Breast epithelium (tissue), 4 donors: ENCODE results near the gene BRAF. TPM values are rescaled to one million over a fixed set of nuclear protein-coding genes. Genes with fewer than 3 reads are reported as not detected.
"Not testable (repeated sequence)": the region's sequence is repeated elsewhere in the genome, so short reads cannot be mapped to it uniquely, and the experiment has no call there.

Source experiments
- DNase-seq, 2 donors: peaks; one replicate each; pipeline ENCODE4 v3.0.0-alpha.2; 2019; ENCODE audit warnings: low spot score in 2 of 2
- H3K27ac ChIP-seq, 2 donors: fragments of 200-600 bp; sonication (generic) in 1 of 2; one replicate each; pipeline ENCODE4 v1.5.1; 2016 to 2019; ENCODE audit warnings: mild to moderate bottlenecking in 1 of 2
- H3K27me3 ChIP-seq, 2 donors: fragments of 200-600 bp; sonication (generic) in 1 of 2; one replicate each; pipeline versions ENCODE4 v1.5.1 to v1.6.0; 2017 to 2019; ENCODE audit warnings: control low read depth in 1 of 2, mild to moderate bottlenecking in 1 of 2
- H3K36me3 ChIP-seq: fragments of 200-600 bp; one replicate; pipeline ENCODE4 v1.5.1; 2019
- H3K4me1 ChIP-seq, 2 donors: fragments of 200-600 bp; sonication (generic); one replicate each; pipeline ENCODE4 v1.5.1; 2016 to 2019; ENCODE audit warnings: control low read depth in 1 of 2
- H3K4me3 ChIP-seq, 3 donors: fragments of 200-600 bp; sonication (generic); 1 replicate in 2 of 3; 2 replicates in 1 of 3; pipeline ENCODE4 v1.5.1; 2016 to 2019; ENCODE audit warnings: mild to moderate bottlenecking in 3 of 3, moderate library complexity in 2 of 3
- H3K9me3 ChIP-seq, 2 donors: fragments of 200-600 bp; sonication (generic) in 1 of 2; one replicate each; pipeline ENCODE4 v1.5.1; 2016 to 2019; ENCODE audit warnings: control low read depth in 1 of 2
- POLR2A ChIP-seq: fragments of 450-650 bp; IDR thresholded peaks from one replicate; pipeline ENCODE4 v1.6.1; 2016; ENCODE audit warnings: antibody characterized with exemption, mild to moderate bottlenecking, moderate library complexity
- POLR2AphosphoS5 ChIP-seq, 3 donors: sonication (generic); formaldehyde crosslinking; IDR thresholded peaks; one replicate each; pipeline ENCODE4 v1.6.1; 2017; ENCODE audit warnings: antibody characterized with exemption in 3 of 3
- intact Hi-C: fragments of 100-400 bp; cut with DNase I; formaldehyde crosslinking; loops from one replicate; pipeline ENCODE4 v1.15.1; 2023; ENCODE audit warnings: low total_unique reads
- total RNA-seq, 3 donors: library from RNA; depleted of rRNA; stranded (reverse); fragments of >200 nt; gene quantifications; one replicate each; pipeline ENCODE4 v1.1.0, GENCODE V29; 2016
- TF ChIP-seq, protein P1 (sequence below), 3 donors: fragments of 450-650 bp; IDR thresholded peaks; one replicate each; pipeline ENCODE4 v1.5.1; 2016 to 2017; ENCODE audit warnings: antibody characterized with exemption in 3 of 3, mild to moderate bottlenecking in 3 of 3, moderate library complexity in 3 of 3

Gene BRAF
- total RNA-seq, 3 donors from 2014 or later: 42.1 to 106 (median 64.9) TPM

DNA sequence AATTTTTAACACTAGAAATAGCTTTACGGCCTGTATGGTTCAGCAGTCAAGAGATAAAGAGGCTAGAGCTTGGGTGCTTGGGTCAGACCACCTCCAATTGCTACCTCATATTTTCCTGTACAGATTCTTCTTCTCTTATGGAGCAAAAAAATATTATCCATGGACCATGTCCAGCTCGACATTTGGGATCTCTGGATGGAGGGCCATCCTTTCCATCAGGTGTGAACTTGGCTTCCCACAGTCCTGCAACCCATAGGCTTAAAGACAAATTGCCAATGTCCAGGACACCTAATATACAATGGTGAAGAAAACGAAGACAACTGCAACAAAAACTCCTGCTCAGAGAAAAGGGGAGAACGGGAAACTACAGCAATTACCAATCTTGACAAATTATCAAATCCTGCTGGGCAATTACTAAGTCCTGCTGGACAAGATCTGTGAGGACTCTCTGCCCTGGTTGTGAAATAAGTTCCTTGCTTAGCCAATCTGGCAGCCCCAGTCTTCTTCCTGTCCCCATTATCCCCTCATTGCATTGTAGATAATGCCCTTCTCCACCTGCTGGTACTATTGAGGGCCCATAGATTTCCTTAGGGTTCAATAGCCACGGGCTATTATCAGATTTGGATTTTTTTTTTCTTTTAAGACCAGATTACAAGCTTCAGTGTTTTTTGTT is 42.0 kb upstream of the BRAF start:
- intact Hi-C loops: no loop called here
- no peak for DNase-seq
- TF ChIP-seq POLR2A (no peak), POLR2AphosphoS5 (IDR thresholded peaks at IDR 0.05) (no peak)
- TF ChIP-seq, protein P1, sequence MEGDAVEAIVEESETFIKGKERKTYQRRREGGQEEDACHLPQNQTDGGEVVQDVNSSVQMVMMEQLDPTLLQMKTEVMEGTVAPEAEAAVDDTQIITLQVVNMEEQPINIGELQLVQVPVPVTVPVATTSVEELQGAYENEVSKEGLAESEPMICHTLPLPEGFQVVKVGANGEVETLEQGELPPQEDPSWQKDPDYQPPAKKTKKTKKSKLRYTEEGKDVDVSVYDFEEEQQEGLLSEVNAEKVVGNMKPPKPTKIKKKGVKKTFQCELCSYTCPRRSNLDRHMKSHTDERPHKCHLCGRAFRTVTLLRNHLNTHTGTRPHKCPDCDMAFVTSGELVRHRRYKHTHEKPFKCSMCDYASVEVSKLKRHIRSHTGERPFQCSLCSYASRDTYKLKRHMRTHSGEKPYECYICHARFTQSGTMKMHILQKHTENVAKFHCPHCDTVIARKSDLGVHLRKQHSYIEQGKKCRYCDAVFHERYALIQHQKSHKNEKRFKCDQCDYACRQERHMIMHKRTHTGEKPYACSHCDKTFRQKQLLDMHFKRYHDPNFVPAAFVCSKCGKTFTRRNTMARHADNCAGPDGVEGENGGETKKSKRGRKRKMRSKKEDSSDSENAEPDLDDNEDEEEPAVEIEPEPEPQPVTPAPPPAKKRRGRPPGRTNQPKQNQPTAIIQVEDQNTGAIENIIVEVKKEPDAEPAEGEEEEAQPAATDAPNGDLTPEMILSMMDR (IDR thresholded peaks at IDR 0.05): no peak

DNA sequence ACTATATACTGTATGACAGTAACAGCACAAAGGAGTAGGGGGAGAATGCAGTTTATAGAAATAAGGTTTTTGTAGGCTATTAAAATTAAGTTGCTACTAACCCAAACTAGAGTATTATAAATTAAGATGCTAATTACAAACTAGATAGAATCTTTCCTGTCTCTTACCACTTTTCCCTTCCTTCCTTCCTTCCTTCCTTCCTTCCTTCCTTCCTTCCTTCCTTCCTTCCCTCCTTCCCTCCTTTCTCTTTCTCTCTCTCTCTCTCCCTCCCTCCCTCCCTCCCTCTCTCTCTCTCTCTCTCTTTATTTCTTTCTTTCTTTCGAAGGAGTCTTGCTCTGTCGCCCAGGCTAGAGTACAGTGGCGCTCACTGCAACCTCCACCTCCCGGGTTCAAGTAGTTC is 36.4 kb upstream of the BRAF start:
- Histone ChIP-seq H3K4me1 (no peaks in the 10 kb centered on the region), H3K4me3 (no peak overlapping the region), H3K36me3 (no peaks in the 10 kb centered on the region), H3K27ac (no peak overlapping the region), H3K27me3 (no peaks in the 10 kb centered on the region), H3K9me3 (peaks cover 9 to 12% of the 10 kb centered on the region in 2 donors)
- no peak for DNase-seq
- intact Hi-C loops: no loop called here
- TF ChIP-seq POLR2A (no peak), POLR2AphosphoS5 (IDR thresholded peaks at IDR 0.05) (no peak)
- TF ChIP-seq, protein P1 (IDR thresholded peaks at IDR 0.05): no peak

More for the DNA sequence above, 42.0 kb upstream of the BRAF start:
- Histone ChIP-seq H3K9me3 (no peaks in the 10 kb centered on the region), H3K27ac (no peak overlapping the region), H3K27me3 (no peaks in the 10 kb centered on the region), H3K4me3 (no peak overlapping the region), H3K4me1 (no peaks in the 10 kb centered on the region), H3K36me3 (no peaks in the 10 kb centered on the region)

DNA sequence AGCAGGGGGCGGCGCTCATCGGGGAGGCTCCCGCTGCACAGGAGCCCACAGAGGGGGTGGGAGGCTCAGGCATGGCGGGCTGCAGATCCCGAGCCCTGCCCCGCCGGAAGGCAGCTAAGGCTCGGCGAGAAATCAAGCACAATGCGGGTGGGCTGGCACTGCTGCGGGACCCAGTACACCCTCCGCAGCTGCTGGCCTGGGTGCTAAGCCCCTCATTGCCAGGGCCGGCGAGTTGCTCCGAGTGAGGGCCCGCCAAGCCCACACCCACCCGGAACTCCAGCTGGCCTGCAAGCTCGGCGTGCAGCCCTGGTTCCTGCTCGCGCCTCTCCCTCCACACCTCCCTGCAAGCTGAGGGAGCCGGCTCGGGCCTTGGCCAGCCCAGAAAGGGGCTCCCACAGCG is 32.3 kb upstream of the BRAF start:
- peaks cover 9 to 12% of the 10 kb centered on the region in 2 donors for H3K9me3 ChIP-seq
- H3K27me3 ChIP-seq, intact Hi-C loops, H3K4me1 ChIP-seq, DNase-seq, H3K36me3 ChIP-seq, H3K27ac ChIP-seq, H3K4me3 ChIP-seq: not testable (repeated sequence)

DNA sequence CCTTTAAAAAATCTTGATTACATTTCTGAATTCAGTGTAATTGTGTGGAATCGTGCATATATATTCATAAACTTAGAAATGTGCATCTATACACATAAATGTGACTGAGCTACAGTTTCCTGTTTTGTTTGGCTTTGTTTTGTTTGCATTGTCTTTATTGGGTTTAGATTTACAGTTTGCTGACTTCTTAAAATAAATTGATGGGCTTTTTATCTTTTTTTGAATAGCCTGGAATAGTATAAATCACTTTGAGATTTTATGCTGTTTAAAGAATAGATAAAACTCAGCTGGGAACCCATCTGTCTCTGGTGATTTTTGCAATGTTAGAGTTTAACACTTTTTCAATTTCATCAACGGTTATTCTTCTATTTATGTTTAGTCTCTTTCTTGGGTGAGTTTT is 21.2 kb upstream of the BRAF start:
- DNase-seq: no peak
- Histone ChIP-seq H3K4me3 (no peak overlapping the region), H3K4me1 (no peaks in the 10 kb centered on the region), H3K27me3 (no peaks in the 10 kb centered on the region), H3K36me3 (no peaks in the 10 kb centered on the region), H3K27ac (no peak overlapping the region), H3K9me3 (no peaks in the 10 kb centered on the region)
- no peak for TF ChIP-seq POLR2A
- intact Hi-C loops: no loop called here

DNA sequence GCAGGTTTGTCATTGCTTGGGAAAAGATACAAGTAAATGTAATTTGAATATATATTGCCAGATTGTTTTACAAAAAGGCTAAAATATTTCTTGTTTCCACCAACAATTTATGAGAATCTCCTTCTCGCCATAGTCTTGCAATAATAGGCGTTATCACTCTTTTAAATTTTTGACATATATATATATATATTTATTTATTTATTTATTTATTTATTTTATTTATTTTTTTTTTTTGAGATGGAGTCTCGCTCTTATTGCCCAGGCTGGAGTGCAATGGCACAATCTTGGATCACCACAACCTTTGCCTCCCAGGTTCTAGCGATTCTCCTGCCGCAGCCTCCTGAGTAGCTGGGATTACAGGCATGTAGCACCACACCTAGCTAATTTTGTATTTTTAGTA is 17.5 kb upstream of the BRAF start:
- DNase-seq, H3K4me1 ChIP-seq, H3K36me3 ChIP-seq, H3K9me3 ChIP-seq, H3K27me3 ChIP-seq, H3K4me3 ChIP-seq, intact Hi-C loops, H3K27ac ChIP-seq: not testable (repeated sequence)

DNA sequence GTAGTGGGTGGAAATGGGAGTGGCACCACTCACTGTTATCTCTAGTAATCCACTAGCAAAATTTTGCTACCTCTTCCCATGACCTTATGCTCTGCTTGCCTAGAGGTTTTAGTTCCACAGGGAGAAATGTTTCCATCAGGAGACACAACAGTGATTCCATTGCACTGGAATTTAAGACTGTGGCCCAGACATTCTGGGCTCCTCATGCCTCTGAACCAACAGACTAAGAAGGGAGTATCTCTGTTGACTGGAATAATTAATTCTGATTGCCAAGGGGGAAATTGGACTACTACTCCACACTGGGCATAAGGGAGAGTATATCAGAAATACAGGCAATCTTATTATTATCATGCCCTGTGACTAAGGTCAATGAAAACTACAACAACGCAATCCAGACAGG is 16.2 kb upstream of the BRAF start:
- intact Hi-C loops: no loop called here
- no peaks in the 10 kb centered on the region for H3K27me3 ChIP-seq
- H3K9me3 ChIP-seq: no peaks in the 10 kb centered on the region
- H3K36me3 ChIP-seq: no peaks in the 10 kb centered on the region
- no peak for DNase-seq
- H3K4me1 ChIP-seq: no peaks in the 10 kb centered on the region
- H3K27ac ChIP-seq: no peak overlapping the region
- H3K4me3 ChIP-seq: no peak overlapping the region
- TF ChIP-seq, protein P1 (IDR thresholded peaks at IDR 0.05): no peak
- TF ChIP-seq POLR2A (no peak), POLR2AphosphoS5 (IDR thresholded peaks at IDR 0.05) (no peak)
